Adrenal gland (tissue), 12 donors: ENCODE data around the gene RDH16. TPM values are rescaled to one million over a fixed set of nuclear protein-coding genes. Genes with fewer than 3 reads are reported as not detected.

Experiments
- DNase-seq, 7 donors: peaks; one replicate each; pipeline ENCODE4 v3.0.0-alpha.2; 2019 to 2020
- H3K27ac ChIP-seq, 5 donors: fragments of 200-600 bp; sonication (generic) in 4 of 5; 1 replicate in 3 of 5; 2 replicates in 2 of 5; pipeline versions ENCODE4 v1.5.1 to v1.8.0; 2016 to 2020; ENCODE audit warnings: mild to moderate bottlenecking in 1 of 5
- H3K27me3 ChIP-seq: fragments of 200-600 bp; 2 replicates; pipeline ENCODE4 v1.8.0; 2021
- H3K36me3 ChIP-seq, 2 donors: fragments of 200-600 bp; replicated peaks in 1 of 2; 1 replicate in 1 of 2; 2 replicates in 1 of 2; pipeline versions ENCODE4 v1.5.1 to v1.8.0; 2018 to 2022
- H3K4me1 ChIP-seq, 2 donors: fragments of 200-600 bp; replicated peaks in 1 of 2; 1 replicate in 1 of 2; 2 replicates in 1 of 2; pipeline versions ENCODE4 v1.5.1 to v1.8.0; 2018 to 2021
- H3K4me3 ChIP-seq, 4 donors: fragments of 200-600 bp; sonication (generic) in 3 of 4; one replicate each; pipeline ENCODE4 v1.5.1; 2016 to 2018
- H3K9me3 ChIP-seq, 3 donors: fragments of 200-600 bp; sonication (generic) in 1 of 3; replicated peaks in 1 of 3; 1 replicate in 2 of 3; 2 replicates in 1 of 3; pipeline versions ENCODE4 v1.5.1 to v1.8.0; 2016 to 2021
- CTCF ChIP-seq, 6 experiments: fragments of 450-650 bp in 4 of 6; fragments of 200-600 bp in 2 of 6; sonication (generic) in 1 of 6; IDR thresholded peaks; 1 replicate in 5 of 6; 2 replicates in 1 of 6; pipeline versions ENCODE4 v1.5.1 to v1.8.0; 2016 to 2021; ENCODE audit warnings: antibody characterized with exemption in 6 of 6, mild to moderate bottlenecking in 2 of 6, moderate library complexity in 1 of 6
- POLR2A ChIP-seq, 2 donors: fragments of 450-650 bp; IDR thresholded peaks; one replicate each; pipeline ENCODE4 v1.6.1; 2017; ENCODE audit warnings: antibody characterized with exemption in 2 of 2, mild to moderate bottlenecking in 2 of 2, moderate library complexity in 1 of 2
- WGBS, 4 donors: extraction: QIAGEN DNeasy Blood & Tissue Kit in 2 of 4; methylation state at CpG; one replicate each; pipeline versions ENCODE4 v1.1.5 to v1.1.7; 2013 to 2017; 5-methylcytosine and 5-hydroxymethylcytosine counted together
- intact Hi-C, 2 donors: fragments of 100-400 bp; cut with DNase I; formaldehyde crosslinking; loops; one replicate each; pipeline versions ENCODE4 v1.14.1 to v1.15.0; 2022 to 2023
- polyA plus RNA-seq, 3 donors: library from polyadenylated mRNA; stranded (reverse); fragments of 200-250 nt in 2 of 3; fragments of 350-450 nt in 1 of 3; fragmentation: Illumina TruSeq in 1 of 3; extraction: RNeasy Lipid Tissue Mini Kit (QIAGEN cat#74804) in 1 of 3; gene quantifications; one replicate each; pipeline ENCODE4 v1.2.3, GENCODE V29; 2013 to 2014
- total RNA-seq, 9 donors: library from RNA; depleted of rRNA in 4 of 9; stranded (reverse); fragments of >200 nt in 4 of 9; fragments of 120-200 nt in 1 of 9; fragmentation: NEBNext Ultra II Directional in 1 of 9; extraction: Animal tissue kit (Norgen Biotek cat#: 25700) in 1 of 9; gene quantifications; one replicate each; pipeline versions ENCODE4 v1.1.0 to v1.2.4, GENCODE V29; 2013 to 2023
- donor health status: healthy with polysubstance abuse.
- donor health status: Bipolar disorder and iron deficiency.
- donor health status: DM: yes; HTN: yes; CAD: no.
- donor health status: DM: no; HTN: no; CAD: no.
- donor health status: DM: no; HTN: no; CAD: no.
- donor health status: DM: yes; HTN: yes; CAD: no.

The RDH16 gene
- total and polyA plus RNA-seq, 12 donors: 0.05 to 1.1 (median 0.55) TPM; not detected in 1

- 81 to 94% (median 84%) methylated on average over 6 of the region's 6 CpGs for WGBS, 4 donors
- peaks cover 0 to 36% of the 10 kb centered on the region in 2 donors for H3K36me3 ChIP-seq
- DNase-seq: no peak
- H3K4me3 ChIP-seq: no peak overlapping the region
- peaks cover 8 to 30% of the 10 kb centered on the region in 2 donors for H3K4me1 ChIP-seq
- no peaks in the 10 kb centered on the region for H3K9me3 ChIP-seq
- intact Hi-C loops: loop anchor here in 1 of 2 donors (5.0 kb wide), 1 partner anchor 247 kb away; no protein-coding TSS in a partner anchor
- no peaks in the 10 kb centered on the region for H3K27me3 ChIP-seq
- TF ChIP-seq CTCF (IDR thresholded peaks at IDR 0.05) (no peak), POLR2A (IDR thresholded peaks at IDR 0.05) (no peak)
- no peak overlapping the region for H3K27ac ChIP-seq
These were observed 47.2 kb upstream of the RDH16 start for GRCh38 chr12:57004651-57005050.

DNA sequence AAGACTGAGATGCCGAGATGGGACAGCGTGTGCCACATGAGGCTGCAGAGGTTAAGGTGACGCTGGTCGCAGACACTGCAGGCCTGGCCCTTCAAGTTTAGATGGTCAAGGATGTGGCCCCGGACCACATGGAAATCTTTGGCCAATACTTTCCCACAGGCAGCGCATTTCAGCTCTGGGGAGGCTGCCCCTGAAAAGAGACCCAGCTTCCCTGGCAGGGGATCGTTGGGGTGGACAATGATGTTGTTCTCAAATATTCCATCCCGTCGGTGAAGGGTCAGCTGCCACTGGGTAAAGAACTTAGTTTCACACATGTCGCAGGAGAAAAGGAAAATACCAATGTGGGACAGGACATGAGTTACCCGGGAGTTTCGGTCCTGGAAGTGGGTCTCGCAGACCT, 46.0 kb upstream of the RDH16 start:
- H3K36me3 ChIP-seq: peaks cover 0 to 36% of the 10 kb centered on the region in 2 donors

DNA sequence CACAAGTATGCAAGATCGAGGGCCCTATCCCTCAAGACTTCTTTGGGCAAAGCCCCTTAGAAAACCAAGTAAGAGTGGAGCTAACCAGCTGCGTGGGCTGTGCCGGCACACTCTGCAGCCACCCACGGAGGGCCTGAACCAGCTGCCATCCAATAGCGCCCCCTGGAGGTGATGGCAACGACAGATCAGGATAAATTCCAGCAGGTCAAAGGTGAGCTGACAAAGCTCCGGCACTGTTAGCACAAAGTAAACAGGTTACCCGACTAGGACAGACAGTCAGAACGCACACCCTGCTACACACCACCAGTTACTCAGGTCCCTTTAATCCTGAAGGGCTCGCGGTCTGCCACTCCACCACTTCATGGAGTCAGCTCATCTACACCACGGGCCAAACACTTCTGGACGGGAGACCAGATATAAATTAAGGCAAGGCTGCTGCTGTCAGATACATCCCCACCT, 44.1 kb upstream of the RDH16 start:
- H3K27ac ChIP-seq: peak overlapping the region in 1 of 5 donors; percentile 0
- peaks cover 8 to 24% of the 10 kb centered on the region in 2 donors for H3K4me1 ChIP-seq
- peaks cover 0 to 36% of the 10 kb centered on the region in 2 donors for H3K36me3 ChIP-seq
- peak; percentile 56 to 86 (median 66) for DNase-seq
- H3K4me3 ChIP-seq: no peak overlapping the region
- intact Hi-C loops: loop anchor here in 1 of 2 donors (5.0 kb wide), 1 partner anchor 244 kb away; no protein-coding TSS in a partner anchor
- 30 to 44% (median 38%) methylated on average over 9 to 13 of the region's 13 CpGs for WGBS, 4 donors
- no peaks in the 10 kb centered on the region for H3K9me3 ChIP-seq
- peak; percentile 58 to 83 (median 68) for TF ChIP-seq CTCF (IDR thresholded peaks at IDR 0.05)
- no peak for TF ChIP-seq POLR2A (IDR thresholded peaks at IDR 0.05)
- H3K27me3 ChIP-seq: no peaks in the 10 kb centered on the region

More for the DNA sequence above, 46.0 kb upstream of the RDH16 start:
- intact Hi-C loops: loop anchor here in 1 of 2 donors (5.0 kb wide), 1 partner anchor 246 kb away; no protein-coding TSS in a partner anchor
- 90 to 93% (median 92%) methylated on average over 12 to 13 of the region's 13 CpGs for WGBS, 4 donors
- Histone ChIP-seq H3K9me3 (no peaks in the 10 kb centered on the region), H3K4me1 (peaks cover 8 to 25% of the 10 kb centered on the region in 2 donors), H3K27me3 (no peaks in the 10 kb centered on the region), H3K4me3 (no peak overlapping the region), H3K27ac (no peak overlapping the region)
- DNase-seq: no peak
- TF ChIP-seq CTCF (IDR thresholded peaks at IDR 0.05) (no peak), POLR2A (IDR thresholded peaks at IDR 0.05) (no peak)

DNA sequence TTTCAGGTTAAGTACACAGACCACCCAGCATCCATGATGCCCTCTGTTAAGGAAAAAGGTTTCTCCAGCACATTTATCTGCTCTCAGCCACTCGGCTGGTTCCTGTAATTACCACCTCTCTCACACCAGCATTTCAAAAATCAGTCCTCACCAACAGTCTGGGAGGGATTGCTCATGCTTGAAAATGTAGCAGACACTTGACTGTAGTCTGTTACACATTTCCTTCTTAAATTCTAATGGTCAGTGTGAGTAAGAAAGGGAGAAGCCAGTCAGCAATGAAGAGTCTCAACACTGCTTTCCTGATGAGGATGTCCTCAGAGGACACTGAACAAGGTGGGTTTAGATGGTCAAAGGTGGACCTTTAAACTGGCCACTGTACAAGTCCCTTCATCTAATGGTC, 43.0 kb upstream of the RDH16 start:
- Histone ChIP-seq H3K27me3 (no peaks in the 10 kb centered on the region), H3K9me3 (no peaks in the 10 kb centered on the region), H3K27ac (no peak overlapping the region), H3K4me1 (peaks cover 3 to 21% of the 10 kb centered on the region in 2 donors), H3K36me3 (peaks cover 0 to 36% of the 10 kb centered on the region in 2 donors), H3K4me3 (no peak overlapping the region)
- intact Hi-C loops: loop anchor here in 1 of 2 donors (5.0 kb wide), 1 partner anchor 243 kb away; no protein-coding TSS in a partner anchor
- peak in 1 of 7 donors; percentile 14 for DNase-seq
- 33 to 79% (median 61%) methylated on average over 1 of the region's 1 CpG for WGBS, 4 donors
- TF ChIP-seq CTCF (IDR thresholded peaks at IDR 0.05): no peak
